Measurements from ENCODE around the gene TOR3A.

The TOR3A gene

DNA sequence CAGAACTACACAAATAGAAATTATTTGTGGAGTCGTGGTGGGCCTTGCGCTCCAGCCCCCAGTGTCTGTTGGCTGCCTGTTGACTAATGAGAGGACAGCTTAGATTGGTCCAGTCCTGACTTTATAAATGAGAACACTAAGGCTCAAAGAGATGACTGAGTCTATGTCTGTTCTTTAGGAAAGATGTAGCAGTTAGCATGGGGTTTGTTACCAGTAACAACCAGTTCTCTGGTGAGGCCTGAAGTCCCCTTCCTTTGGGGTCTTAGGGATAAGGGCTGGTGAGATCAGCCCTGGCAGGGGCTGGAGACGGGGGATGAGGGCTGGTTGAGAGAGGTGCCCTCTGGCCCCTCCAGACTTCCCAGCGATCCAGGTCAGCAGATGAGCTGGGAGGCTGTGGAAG lies 9.1 kb downstream of the TOR3A start:
- H3K36me3 ChIP-seq (ENCODE audit: control insufficient read depth in 1 of 2, insufficient read depth in 2 of 2, low read length in 2 of 2): peaks cover 17 to 89% of the 10 kb centered on the region in 2 donors
- no peak overlapping the region for H3K27ac ChIP-seq (ENCODE audit: low read depth, low read length)
- H3K4me1 ChIP-seq (ENCODE audit: control insufficient read depth in 1 of 2, insufficient read depth in 2 of 2, low read length in 2 of 2): peaks cover 0 to 15% of the 10 kb centered on the region in 2 donors
- H3K9me3 ChIP-seq (ENCODE audit: control insufficient read depth in 1 of 2, low read length in 2 of 2): no peaks in the 10 kb centered on the region
- H3K4me3 ChIP-seq (ENCODE audit: low read depth in 1 of 2, low read length in 2 of 2): no peak overlapping the region
- no peaks in the 10 kb centered on the region for H3K27me3 ChIP-seq (ENCODE audit: control insufficient read depth in 1 of 2, insufficient read depth in 2 of 2, low read length in 2 of 2)
- H3K9ac ChIP-seq (ENCODE audit: low read depth in 1 of 2, low read length in 2 of 2): no peak overlapping the region

- Histone ChIP-seq H3K4me3 (ENCODE audit: low read depth in 1 of 2, low read length in 2 of 2) (no peak overlapping the region), H3K27ac (ENCODE audit: low read depth, low read length) (no peak overlapping the region), H3K36me3 (ENCODE audit: control insufficient read depth in 1 of 2, insufficient read depth in 2 of 2, low read length in 2 of 2) (peaks cover 17 to 91% of the 10 kb centered on the region in 2 donors), H3K9me3 (ENCODE audit: control insufficient read depth in 1 of 2, low read length in 2 of 2) (no peaks in the 10 kb centered on the region), H3K4me1 (ENCODE audit: control insufficient read depth in 1 of 2, insufficient read depth in 2 of 2, low read length in 2 of 2) (peaks cover 0 to 14% of the 10 kb centered on the region in 2 donors), H3K9ac (ENCODE audit: low read depth in 1 of 2, low read length in 2 of 2) (no peak overlapping the region), H3K27me3 (ENCODE audit: control insufficient read depth in 1 of 2, insufficient read depth in 2 of 2, low read length in 2 of 2) (no peaks in the 10 kb centered on the region)
Observed at GRCh38 chr1:179091691-179092165, 9.9 kb downstream of the TOR3A start.

GRCh38 chr1:179092896-179093461 lies 11.1 kb downstream of the TOR3A start:
- peaks cover 17 to 93% of the 10 kb centered on the region in 2 donors for H3K36me3 ChIP-seq (ENCODE audit: control insufficient read depth in 1 of 2, insufficient read depth in 2 of 2, low read length in 2 of 2)

GRCh38 chr1:179094818-179095217 lies 12.9 kb downstream of the TOR3A start:
- Histone ChIP-seq H3K36me3 (ENCODE audit: control insufficient read depth in 1 of 2, insufficient read depth in 2 of 2, low read length in 2 of 2) (peaks cover 17 to 81% of the 10 kb centered on the region in 2 donors), H3K9ac (ENCODE audit: low read depth in 1 of 2, low read length in 2 of 2) (no peak overlapping the region), H3K27me3 (ENCODE audit: control insufficient read depth in 1 of 2, insufficient read depth in 2 of 2, low read length in 2 of 2) (no peaks in the 10 kb centered on the region), H3K4me3 (ENCODE audit: low read depth in 1 of 2, low read length in 2 of 2) (no peak overlapping the region), H3K4me1 (ENCODE audit: control insufficient read depth in 1 of 2, insufficient read depth in 2 of 2, low read length in 2 of 2) (peaks cover 0 to 4% of the 10 kb centered on the region in 2 donors), H3K9me3 (ENCODE audit: control insufficient read depth in 1 of 2, low read length in 2 of 2) (no peaks in the 10 kb centered on the region), H3K27ac (ENCODE audit: low read depth, low read length) (no peak overlapping the region)

More at GRCh38 chr1:179092896-179093461, 11.1 kb downstream of the TOR3A start:
- Histone ChIP-seq H3K9me3 (ENCODE audit: control insufficient read depth in 1 of 2, low read length in 2 of 2) (no peaks in the 10 kb centered on the region), H3K27ac (ENCODE audit: low read depth, low read length) (no peak overlapping the region), H3K9ac (ENCODE audit: low read depth in 1 of 2, low read length in 2 of 2) (no peak overlapping the region), H3K4me3 (ENCODE audit: low read depth in 1 of 2, low read length in 2 of 2) (no peak overlapping the region), H3K4me1 (ENCODE audit: control insufficient read depth in 1 of 2, insufficient read depth in 2 of 2, low read length in 2 of 2) (peaks cover 0 to 9% of the 10 kb centered on the region in 2 donors), H3K27me3 (ENCODE audit: control insufficient read depth in 1 of 2, insufficient read depth in 2 of 2, low read length in 2 of 2) (no peaks in the 10 kb centered on the region)

GRCh38 chr1:179095377-179095776 lies 13.5 kb downstream of the TOR3A start:
- Histone ChIP-seq H3K27ac (ENCODE audit: low read depth, low read length) (no peak overlapping the region), H3K9me3 (ENCODE audit: control insufficient read depth in 1 of 2, low read length in 2 of 2) (no peaks in the 10 kb centered on the region)

GRCh38 chr1:179095924-179096323 lies 14.1 kb downstream of the TOR3A start:
- H3K4me1 ChIP-seq (ENCODE audit: control insufficient read depth in 1 of 2, insufficient read depth in 2 of 2, low read length in 2 of 2): peaks cover 0 to 4% of the 10 kb centered on the region in 2 donors
- no peak overlapping the region for H3K27ac ChIP-seq (ENCODE audit: low read depth, low read length)
- H3K9ac ChIP-seq (ENCODE audit: low read depth in 1 of 2, low read length in 2 of 2): no peak overlapping the region
- peaks cover 15 to 75% of the 10 kb centered on the region in 2 donors for H3K36me3 ChIP-seq (ENCODE audit: control insufficient read depth in 1 of 2, insufficient read depth in 2 of 2, low read length in 2 of 2)
- H3K9me3 ChIP-seq (ENCODE audit: control insufficient read depth in 1 of 2, low read length in 2 of 2): no peaks in the 10 kb centered on the region
- no peak overlapping the region for H3K4me3 ChIP-seq (ENCODE audit: low read depth in 1 of 2, low read length in 2 of 2)
- H3K27me3 ChIP-seq (ENCODE audit: control insufficient read depth in 1 of 2, insufficient read depth in 2 of 2, low read length in 2 of 2): no peaks in the 10 kb centered on the region

More at GRCh38 chr1:179095377-179095776, 13.5 kb downstream of the TOR3A start:
- H3K4me1 ChIP-seq (ENCODE audit: control insufficient read depth in 1 of 2, insufficient read depth in 2 of 2, low read length in 2 of 2): peaks cover 0 to 4% of the 10 kb centered on the region in 2 donors
- H3K27me3 ChIP-seq (ENCODE audit: control insufficient read depth in 1 of 2, insufficient read depth in 2 of 2, low read length in 2 of 2): no peaks in the 10 kb centered on the region
- H3K9ac ChIP-seq (ENCODE audit: low read depth in 1 of 2, low read length in 2 of 2): no peak overlapping the region
- H3K4me3 ChIP-seq (ENCODE audit: low read depth in 1 of 2, low read length in 2 of 2): no peak overlapping the region
- peaks cover 17 to 77% of the 10 kb centered on the region in 2 donors for H3K36me3 ChIP-seq (ENCODE audit: control insufficient read depth in 1 of 2, insufficient read depth in 2 of 2, low read length in 2 of 2)

DNA sequence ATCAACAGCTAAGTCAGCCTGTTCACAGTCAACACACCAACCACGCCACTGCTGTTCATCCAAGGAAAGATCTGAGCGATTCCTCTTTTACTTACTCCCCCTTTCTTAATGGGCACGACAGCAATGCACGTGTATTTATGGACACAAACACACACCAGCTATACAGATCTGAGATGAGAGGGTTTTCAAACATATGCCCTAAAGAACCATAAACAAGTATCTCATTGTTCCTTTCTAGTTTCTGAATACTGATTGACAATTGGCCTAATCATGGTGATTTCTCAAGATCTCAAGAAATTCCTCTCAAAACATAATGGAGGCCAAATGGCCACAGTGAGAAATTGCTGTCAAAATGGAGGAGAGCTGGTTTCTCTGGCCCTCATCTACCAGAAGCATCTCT lies 18.0 kb downstream of the TOR3A start:
- H3K9me3 ChIP-seq (ENCODE audit: control insufficient read depth in 1 of 2, low read length in 2 of 2): no peaks in the 10 kb centered on the region
- H3K4me1 ChIP-seq (ENCODE audit: control insufficient read depth in 1 of 2, insufficient read depth in 2 of 2, low read length in 2 of 2): no peaks in the 10 kb centered on the region
- no peak overlapping the region for H3K9ac ChIP-seq (ENCODE audit: low read depth in 1 of 2, low read length in 2 of 2)
- H3K36me3 ChIP-seq (ENCODE audit: control insufficient read depth in 1 of 2, insufficient read depth in 2 of 2, low read length in 2 of 2): peaks cover 4 to 37% of the 10 kb centered on the region in 2 donors
- H3K27ac ChIP-seq (ENCODE audit: low read depth, low read length): no peak overlapping the region
- no peak overlapping the region for H3K4me3 ChIP-seq (ENCODE audit: low read depth in 1 of 2, low read length in 2 of 2)
- H3K27me3 ChIP-seq (ENCODE audit: control insufficient read depth in 1 of 2, insufficient read depth in 2 of 2, low read length in 2 of 2): no peaks in the 10 kb centered on the region

GRCh38 chr1:179101566-179101965 lies 19.7 kb downstream of the TOR3A start:
- H3K4me1 ChIP-seq (ENCODE audit: control insufficient read depth in 1 of 2, insufficient read depth in 2 of 2, low read length in 2 of 2): no peaks in the 10 kb centered on the region
- H3K9me3 ChIP-seq (ENCODE audit: control insufficient read depth in 1 of 2, low read length in 2 of 2): no peaks in the 10 kb centered on the region
- H3K27me3 ChIP-seq (ENCODE audit: control insufficient read depth in 1 of 2, insufficient read depth in 2 of 2, low read length in 2 of 2): no peaks in the 10 kb centered on the region
- H3K4me3 ChIP-seq (ENCODE audit: low read depth in 1 of 2, low read length in 2 of 2): no peak overlapping the region
- H3K36me3 ChIP-seq (ENCODE audit: control insufficient read depth in 1 of 2, insufficient read depth in 2 of 2, low read length in 2 of 2): peaks cover 3 to 25% of the 10 kb centered on the region in 2 donors
- H3K9ac ChIP-seq (ENCODE audit: low read depth in 1 of 2, low read length in 2 of 2): no peak overlapping the region
- no peak overlapping the region for H3K27ac ChIP-seq (ENCODE audit: low read depth, low read length)

DNA sequence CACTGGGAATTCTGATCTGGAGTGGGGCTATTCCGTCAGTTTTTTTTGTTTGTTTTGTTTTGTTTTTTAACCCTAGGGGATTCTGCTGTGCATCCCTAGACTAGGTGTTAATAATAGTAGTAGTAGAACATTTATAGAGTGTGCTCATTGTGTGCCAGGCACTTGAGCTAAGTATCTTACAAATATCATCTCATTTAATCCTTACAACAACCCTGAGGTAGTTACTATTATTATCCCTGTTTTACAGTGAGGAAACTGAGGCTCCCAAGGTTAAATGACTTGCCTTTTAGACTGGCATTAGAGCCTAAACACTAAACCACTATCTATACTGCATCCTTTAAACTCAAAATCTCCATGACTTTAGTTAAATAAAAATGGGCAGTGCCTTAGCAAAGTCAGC lies 22.1 kb downstream of the TOR3A start:
- no peak overlapping the region for H3K4me3 ChIP-seq (ENCODE audit: low read depth in 1 of 2, low read length in 2 of 2)
- peaks cover 15 to 32% of the 10 kb centered on the region in 2 donors for H3K36me3 ChIP-seq (ENCODE audit: control insufficient read depth in 1 of 2, insufficient read depth in 2 of 2, low read length in 2 of 2)
- no peaks in the 10 kb centered on the region for H3K27me3 ChIP-seq (ENCODE audit: control insufficient read depth in 1 of 2, insufficient read depth in 2 of 2, low read length in 2 of 2)
- H3K9me3 ChIP-seq (ENCODE audit: control insufficient read depth in 1 of 2, low read length in 2 of 2): no peaks in the 10 kb centered on the region
- H3K4me1 ChIP-seq (ENCODE audit: control insufficient read depth in 1 of 2, insufficient read depth in 2 of 2, low read length in 2 of 2): no peaks in the 10 kb centered on the region
- H3K27ac ChIP-seq (ENCODE audit: low read depth, low read length): no peak overlapping the region
- H3K9ac ChIP-seq (ENCODE audit: low read depth in 1 of 2, low read length in 2 of 2): no peak overlapping the region

DNA sequence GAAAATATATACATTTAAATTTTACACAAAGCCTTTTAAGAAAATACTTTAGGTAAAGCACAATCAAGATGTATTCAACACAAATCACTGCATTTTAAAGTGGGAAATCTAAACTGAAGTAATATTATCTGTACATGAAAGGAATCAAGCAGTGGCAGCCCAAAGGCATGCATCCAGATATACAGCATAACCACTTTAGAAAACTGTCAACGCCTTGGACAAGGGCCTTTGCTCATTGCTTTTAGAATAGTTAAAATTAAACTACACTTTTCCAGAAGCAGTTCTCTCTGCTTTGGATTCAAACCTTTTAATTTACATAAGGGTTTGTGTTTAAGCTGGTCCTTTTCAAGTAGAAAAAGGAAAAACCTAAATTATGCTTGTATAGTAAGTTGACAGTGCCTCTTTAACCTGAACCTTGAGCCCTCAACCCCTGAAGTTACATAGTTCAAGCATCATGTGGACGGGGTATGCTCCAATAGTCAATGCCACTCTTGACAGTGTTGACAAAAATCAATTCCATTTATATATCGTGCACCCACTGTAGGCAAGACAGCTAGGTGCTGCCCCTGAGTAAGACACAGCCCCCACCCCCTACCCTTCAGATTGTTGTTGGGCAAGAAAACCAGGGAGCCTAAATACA lies 22.9 kb downstream of the TOR3A start:
- H3K9ac ChIP-seq (ENCODE audit: low read depth in 1 of 2, low read length in 2 of 2): no peak overlapping the region
- peaks cover 15 to 36% of the 10 kb centered on the region in 2 donors for H3K36me3 ChIP-seq (ENCODE audit: control insufficient read depth in 1 of 2, insufficient read depth in 2 of 2, low read length in 2 of 2)
- H3K27me3 ChIP-seq (ENCODE audit: control insufficient read depth in 1 of 2, insufficient read depth in 2 of 2, low read length in 2 of 2): no peaks in the 10 kb centered on the region
- no peaks in the 10 kb centered on the region for H3K4me1 ChIP-seq (ENCODE audit: control insufficient read depth in 1 of 2, insufficient read depth in 2 of 2, low read length in 2 of 2)
- no peak overlapping the region for H3K4me3 ChIP-seq (ENCODE audit: low read depth in 1 of 2, low read length in 2 of 2)
- H3K9me3 ChIP-seq (ENCODE audit: control insufficient read depth in 1 of 2, low read length in 2 of 2): no peaks in the 10 kb centered on the region
- H3K27ac ChIP-seq (ENCODE audit: low read depth, low read length): no peak overlapping the region

Data from duodenal mucosa (tissue), 2 donors.